Left kidney (tissue), 2 donors: ENCODE measurements around the gene TNFAIP8. TPM values are rescaled to one million over a fixed set of nuclear protein-coding genes. Genes with fewer than 3 reads are reported as not detected.

Source experiments
- DNase-seq: peaks from one replicate; pipeline ENCODE4 v3.0.0-alpha.2; 2013
- polyA plus RNA-seq: library from polyadenylated mRNA; unstranded; fragments of 120-200 nt; gene quantifications from one replicate; pipeline ENCODE4 v1.2.1, GENCODE V29; 2013; ENCODE audit not compliant: insufficient read length

Gene TNFAIP8
- polyA plus RNA-seq, 1 donor: 25.5 TPM

GRCh38 chr5:119346394-119346793 is 9.4 kb upstream of the TNFAIP8 start:
- DNase-seq: no peak

- DNase-seq: no peak
Measured at GRCh38 chr5:119347574-119347973, 8.2 kb upstream of the TNFAIP8 start.

- DNase-seq: no peak
Measured at GRCh38 chr5:119347991-119348390, 7.8 kb upstream of the TNFAIP8 start.

DNA sequence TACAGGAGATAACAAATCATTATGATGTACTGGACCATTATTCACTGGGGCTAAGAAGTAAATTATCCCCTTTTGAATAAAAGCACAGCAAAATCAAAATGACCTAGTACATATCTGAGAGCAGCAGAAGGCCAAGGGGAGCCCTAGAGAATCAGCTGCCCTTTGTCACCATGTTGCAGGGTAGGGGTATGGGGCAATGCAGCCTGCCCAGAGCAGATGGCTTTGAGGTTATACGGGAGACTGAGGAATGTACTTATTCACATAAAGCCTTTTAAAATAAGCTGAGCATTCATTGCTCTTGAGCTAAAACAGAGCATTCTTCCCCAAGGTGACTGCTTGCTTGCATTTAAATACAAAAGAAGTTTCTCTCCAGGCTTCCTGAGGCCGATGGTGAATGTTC is 2.6 kb upstream of the TNFAIP8 start:
- DNase-seq: no peak

DNA sequence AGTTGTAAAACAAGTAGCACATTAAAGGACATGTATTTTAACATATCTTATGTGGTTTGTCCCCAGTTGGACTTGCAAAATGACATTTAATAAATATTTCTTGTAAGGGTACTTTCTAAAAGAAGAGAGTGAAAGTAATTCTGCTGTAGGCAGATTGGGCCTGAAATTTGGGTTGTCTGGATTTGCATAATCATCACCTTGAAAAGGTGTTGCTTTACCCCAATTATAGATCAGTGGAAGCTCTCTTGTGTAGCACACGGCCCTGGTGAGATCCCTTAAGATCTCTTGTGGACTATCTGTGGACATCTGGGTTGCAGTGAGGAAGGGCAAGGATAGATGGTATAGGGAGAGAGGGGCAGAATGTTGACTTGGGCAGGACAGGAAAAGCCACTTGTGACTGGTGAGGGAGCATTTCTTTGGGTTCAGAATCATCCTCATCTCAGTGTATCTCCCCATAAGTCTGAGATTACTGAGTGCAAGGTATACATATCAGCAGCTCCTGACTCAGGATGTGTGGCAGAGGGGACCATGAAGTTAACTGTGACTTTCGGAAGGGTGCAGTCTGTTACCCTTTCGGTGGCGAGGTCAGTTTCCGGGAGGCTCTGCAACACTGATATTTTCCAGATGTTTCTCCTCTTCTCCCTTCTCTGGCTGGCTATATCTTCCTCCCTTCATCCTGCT is 2.0 kb upstream of the TNFAIP8 start:
- no peak for DNase-seq

GRCh38 chr5:119354537-119355243 is 1.1 kb upstream of the TNFAIP8 start:
- DNase-seq: no peak

DNA sequence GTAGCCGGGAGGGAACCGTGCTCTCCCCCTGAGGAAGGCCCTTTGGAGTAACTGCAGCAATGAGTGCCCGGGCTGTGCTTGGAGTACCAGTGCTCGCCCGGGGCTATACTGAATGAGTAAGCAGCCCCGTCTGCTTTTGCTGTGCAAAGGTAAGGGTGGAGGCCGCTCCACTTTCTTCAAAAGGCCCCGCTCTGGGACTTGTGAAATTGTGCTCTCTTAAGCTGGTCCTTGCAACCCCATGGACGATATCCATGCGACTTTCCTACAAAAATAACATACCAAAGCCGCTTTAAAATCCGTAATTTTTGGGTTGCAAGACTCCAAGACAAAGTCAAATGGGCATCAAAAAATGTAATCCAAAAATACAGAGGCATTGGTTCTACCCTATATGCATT is 578 bp upstream of the TNFAIP8 start:
- no peak for DNase-seq

GRCh38 chr5:119356612-119357188 is 881 bp downstream of the TNFAIP8 start:
- DNase-seq: peak; percentile 67

DNA sequence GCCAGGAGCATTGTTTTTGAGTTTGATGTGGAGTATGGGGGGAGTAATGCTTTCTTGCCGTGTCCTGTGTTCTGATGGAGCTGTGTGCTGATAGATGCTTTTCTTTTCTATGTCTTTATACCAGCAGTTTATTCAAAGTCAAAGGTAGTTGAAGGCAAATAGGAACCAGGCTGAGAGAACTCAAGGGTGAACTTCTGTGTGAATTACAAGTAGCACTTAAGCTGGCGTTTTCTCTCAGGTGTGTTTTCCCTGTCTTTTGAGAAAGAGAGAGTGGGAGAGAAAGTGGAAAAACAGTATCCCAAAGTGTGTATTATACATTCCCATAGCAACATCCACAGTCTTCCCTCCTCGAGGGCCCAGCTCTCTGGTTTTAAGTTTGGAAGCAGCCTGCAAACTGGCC is 1.5 kb downstream of the TNFAIP8 start:
- DNase-seq: no peak

DNA sequence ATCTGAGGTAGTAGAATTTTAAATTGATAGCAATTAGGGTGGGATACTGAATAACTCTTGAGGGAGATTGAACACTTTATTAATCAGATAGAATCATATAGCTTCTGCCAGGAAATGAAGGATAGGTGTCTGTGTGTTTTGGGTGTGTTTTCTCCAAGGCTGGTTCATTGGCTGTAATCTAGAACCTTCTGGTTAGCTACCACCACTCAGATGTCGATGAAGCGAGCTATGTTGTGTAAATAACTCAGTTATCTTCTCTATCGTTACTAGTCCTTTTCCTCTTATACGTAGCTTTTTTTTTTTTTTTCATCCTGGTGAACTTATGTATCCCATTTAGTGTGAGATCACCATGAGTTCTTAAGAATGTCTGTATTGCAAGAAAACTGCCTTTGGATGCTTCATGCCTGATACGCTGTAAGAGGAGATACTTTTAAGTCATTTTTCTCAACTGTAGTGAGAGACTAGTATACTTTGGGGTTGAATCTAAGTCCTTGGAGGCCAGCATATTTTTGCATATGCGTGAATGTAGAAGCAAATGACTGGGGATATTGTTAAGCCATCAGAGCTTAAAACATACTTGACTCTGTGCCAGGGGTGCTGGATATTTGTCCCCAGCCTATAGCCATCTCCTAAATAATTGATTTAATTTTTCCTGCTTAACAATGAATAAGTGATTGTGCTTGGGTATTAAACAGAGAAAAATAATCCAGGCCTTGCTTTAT is 2.1 kb downstream of the TNFAIP8 start:
- DNase-seq: no peak

GRCh38 chr5:119358530-119358900 is 2.7 kb downstream of the TNFAIP8 start:
- no peak for DNase-seq

GRCh38 chr5:119358901-119359603 is 3.2 kb downstream of the TNFAIP8 start:
- no peak for DNase-seq

GRCh38 chr5:119359737-119360413 is 4.1 kb downstream of the TNFAIP8 start:
- DNase-seq: no peak

DNA sequence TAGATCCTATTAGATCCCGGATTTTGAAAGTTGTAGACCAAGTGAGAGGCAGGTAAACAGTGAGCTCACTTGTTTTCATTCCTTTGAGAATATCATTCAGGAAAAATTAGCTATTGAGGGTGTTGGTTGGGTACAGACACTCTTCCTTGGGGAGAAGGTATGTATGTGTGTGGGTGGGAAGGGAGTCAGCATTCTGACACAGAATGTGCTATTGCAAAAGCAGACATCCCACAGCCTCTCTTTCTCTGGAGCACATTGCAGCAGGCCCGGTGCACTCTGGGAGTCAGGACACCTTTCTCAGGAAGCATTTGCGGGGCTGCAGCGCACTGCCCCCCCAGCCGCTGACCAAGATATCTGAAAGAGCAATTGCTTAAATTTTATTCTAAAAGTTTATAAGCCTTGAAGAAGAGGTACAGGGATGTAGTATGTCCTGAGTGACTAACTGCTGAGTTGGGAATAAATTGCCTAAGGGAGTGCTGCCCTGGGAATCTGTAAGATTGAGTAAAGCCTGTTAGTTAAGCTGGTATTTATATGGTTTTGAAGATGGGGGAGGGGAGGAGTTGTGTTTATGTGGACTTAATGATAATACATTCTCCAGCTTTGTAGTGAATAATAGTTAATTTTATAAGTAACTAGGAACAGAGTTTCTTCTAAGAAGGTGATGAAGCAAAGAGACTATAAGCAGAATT is 5.2 kb downstream of the TNFAIP8 start:
- DNase-seq: no peak

GRCh38 chr5:119361594-119362125 is 5.8 kb downstream of the TNFAIP8 start:
- DNase-seq: no peak

- no peak for DNase-seq
Measured at GRCh38 chr5:119362714-119363113, 6.9 kb downstream of the TNFAIP8 start.

DNA sequence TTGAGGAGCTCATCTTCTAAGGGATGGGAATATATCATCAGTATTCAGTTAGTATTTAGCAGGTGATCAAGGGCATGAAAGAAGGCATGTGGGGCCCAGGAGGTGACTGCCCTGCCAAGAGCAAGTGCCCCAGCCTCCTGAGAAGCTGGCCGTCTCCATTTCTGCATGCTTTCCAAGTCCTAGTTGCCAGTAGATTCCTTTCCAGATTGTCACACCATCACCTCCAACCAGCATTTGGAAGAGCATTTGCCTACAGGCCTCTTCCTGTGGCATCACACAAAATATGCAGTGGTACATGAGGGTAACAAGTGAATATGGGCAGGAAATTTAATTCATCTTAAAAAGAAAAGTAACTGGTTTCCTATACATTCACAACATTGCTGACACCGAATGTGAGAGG is 7.5 kb downstream of the TNFAIP8 start:
- no peak for DNase-seq

DNA sequence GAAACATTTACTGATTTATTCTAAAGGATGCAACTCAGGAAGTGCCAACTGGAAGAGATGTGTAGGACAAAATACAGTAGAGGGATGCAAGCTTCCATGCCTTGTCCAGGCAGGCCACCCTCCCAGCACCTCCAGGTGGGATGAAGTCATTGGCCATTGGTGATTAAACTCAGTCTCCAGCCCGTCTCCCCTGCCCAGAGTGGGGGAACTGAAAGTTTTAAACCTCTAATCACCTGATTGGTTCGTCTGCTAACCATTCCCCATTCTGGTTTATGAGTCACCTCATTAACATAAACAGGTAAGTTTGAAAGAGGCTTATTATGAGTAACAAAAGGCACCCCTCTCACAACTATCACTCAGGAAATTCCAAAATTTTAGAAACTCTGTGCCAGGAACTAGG is 8.1 kb downstream of the TNFAIP8 start:
- no peak for DNase-seq

- no peak for DNase-seq
Measured at GRCh38 chr5:119365847-119366539, 10.2 kb downstream of the TNFAIP8 start.

GRCh38 chr5:119366540-119366881 is 10.7 kb downstream of the TNFAIP8 start:
- DNase-seq: no peak
